Adrenal gland (tissue), 12 donors: ENCODE data around the gene CHRNA7. TPM values are rescaled to one million over a fixed set of nuclear protein-coding genes. Genes with fewer than 3 reads are reported as not detected.
"Not testable (repeated sequence)": the region's sequence is repeated elsewhere in the genome, so short reads cannot be mapped to it uniquely, and the experiment has no call there.

Experiments used
- DNase-seq, 7 donors: peaks; one replicate each; pipeline ENCODE4 v3.0.0-alpha.2; 2019 to 2020
- H3K27ac ChIP-seq, 5 donors: fragments of 200-600 bp; sonication (generic) in 4 of 5; 1 replicate in 3 of 5; 2 replicates in 2 of 5; pipeline versions ENCODE4 v1.5.1 to v1.8.0; 2016 to 2020; ENCODE audit warnings: mild to moderate bottlenecking in 1 of 5
- H3K27me3 ChIP-seq: fragments of 200-600 bp; 2 replicates; pipeline ENCODE4 v1.8.0; 2021
- H3K36me3 ChIP-seq, 2 donors: fragments of 200-600 bp; replicated peaks in 1 of 2; 1 replicate in 1 of 2; 2 replicates in 1 of 2; pipeline versions ENCODE4 v1.5.1 to v1.8.0; 2018 to 2022
- H3K4me1 ChIP-seq, 2 donors: fragments of 200-600 bp; replicated peaks in 1 of 2; 1 replicate in 1 of 2; 2 replicates in 1 of 2; pipeline versions ENCODE4 v1.5.1 to v1.8.0; 2018 to 2021
- H3K4me3 ChIP-seq, 4 donors: fragments of 200-600 bp; sonication (generic) in 3 of 4; one replicate each; pipeline ENCODE4 v1.5.1; 2016 to 2018
- H3K9me3 ChIP-seq, 3 donors: fragments of 200-600 bp; sonication (generic) in 1 of 3; replicated peaks in 1 of 3; 1 replicate in 2 of 3; 2 replicates in 1 of 3; pipeline versions ENCODE4 v1.5.1 to v1.8.0; 2016 to 2021
- CTCF ChIP-seq, 6 experiments: fragments of 450-650 bp in 4 of 6; fragments of 200-600 bp in 2 of 6; sonication (generic) in 1 of 6; IDR thresholded peaks; 1 replicate in 5 of 6; 2 replicates in 1 of 6; pipeline versions ENCODE4 v1.5.1 to v1.8.0; 2016 to 2021; ENCODE audit warnings: antibody characterized with exemption in 6 of 6, mild to moderate bottlenecking in 2 of 6, moderate library complexity in 1 of 6
- POLR2A ChIP-seq, 2 donors: fragments of 450-650 bp; IDR thresholded peaks; one replicate each; pipeline ENCODE4 v1.6.1; 2017; ENCODE audit warnings: antibody characterized with exemption in 2 of 2, mild to moderate bottlenecking in 2 of 2, moderate library complexity in 1 of 2
- WGBS, 4 donors: extraction: QIAGEN DNeasy Blood & Tissue Kit in 2 of 4; methylation state at CpG; one replicate each; pipeline versions ENCODE4 v1.1.5 to v1.1.7; 2013 to 2017; 5-methylcytosine and 5-hydroxymethylcytosine counted together
- intact Hi-C, 2 donors: fragments of 100-400 bp; cut with DNase I; formaldehyde crosslinking; loops; one replicate each; pipeline versions ENCODE4 v1.14.1 to v1.15.0; 2022 to 2023
- polyA plus RNA-seq, 3 donors: library from polyadenylated mRNA; stranded (reverse); fragments of 200-250 nt in 2 of 3; fragments of 350-450 nt in 1 of 3; fragmentation: Illumina TruSeq in 1 of 3; extraction: RNeasy Lipid Tissue Mini Kit (QIAGEN cat#74804) in 1 of 3; gene quantifications; one replicate each; pipeline ENCODE4 v1.2.3, GENCODE V29; 2013 to 2014
- total RNA-seq, 9 donors: library from RNA; depleted of rRNA in 4 of 9; stranded (reverse); fragments of >200 nt in 4 of 9; fragments of 120-200 nt in 1 of 9; fragmentation: NEBNext Ultra II Directional in 1 of 9; extraction: Animal tissue kit (Norgen Biotek cat#: 25700) in 1 of 9; gene quantifications; one replicate each; pipeline versions ENCODE4 v1.1.0 to v1.2.4, GENCODE V29; 2013 to 2023
- donor health status: healthy with polysubstance abuse.
- donor health status: Bipolar disorder and iron deficiency.
- donor health status: DM: yes; HTN: yes; CAD: no.
- donor health status: DM: no; HTN: no; CAD: no.
- donor health status: DM: no; HTN: no; CAD: no.
- donor health status: DM: yes; HTN: yes; CAD: no.

Gene CHRNA7
- total and polyA plus RNA-seq, 12 donors, result 0.06 to 89.6 (median 4.1) TPM

- Histone ChIP-seq H3K27ac (no peak overlapping the region), H3K4me3 (no peak overlapping the region), H3K27me3 (no peaks in the 10 kb centered on the region), H3K36me3 (no peaks in the 10 kb centered on the region), H3K4me1 (no peaks in the 10 kb centered on the region), H3K9me3 (no peaks in the 10 kb centered on the region)
- 50 to 83% (median 70%) methylated on average over 1 of the region's 1 CpG for WGBS, 4 donors
- DNase-seq, result no peak
- TF ChIP-seq POLR2A (IDR thresholded peaks at IDR 0.05) (no peak), CTCF (IDR thresholded peaks at IDR 0.05) (no peak)
- intact Hi-C loops, result no loop called here
These were observed 122.3 kb downstream of the CHRNA7 start for GRCh38 chr15:32152574-32152973.

- H3K27me3 ChIP-seq, H3K4me3 ChIP-seq, DNase-seq, H3K27ac ChIP-seq, H3K4me1 ChIP-seq, H3K36me3 ChIP-seq, intact Hi-C loops, H3K9me3 ChIP-seq: not testable (repeated sequence)
- no CpG with 5 or more reads among the region's 18 CpGs for WGBS, 4 donors
These were observed 123.7 kb downstream of the CHRNA7 start for GRCh38 chr15:32153868-32154623.

- intact Hi-C loops, H3K4me1 ChIP-seq, DNase-seq, H3K27ac ChIP-seq, H3K36me3 ChIP-seq, H3K4me3 ChIP-seq, H3K9me3 ChIP-seq, H3K27me3 ChIP-seq: not testable (repeated sequence)
- WGBS, 4 donors, result no CpG with 5 or more reads among the region's 2 CpGs
These were observed 131.8 kb downstream of the CHRNA7 start for GRCh38 chr15:32162143-32162542.

GRCh38 chr15:32164065-32164464, 133.8 kb downstream of the CHRNA7 start:
- intact Hi-C loops, H3K27ac ChIP-seq, H3K27me3 ChIP-seq, H3K9me3 ChIP-seq, H3K4me3 ChIP-seq, H3K36me3 ChIP-seq, H3K4me1 ChIP-seq, DNase-seq: not testable (repeated sequence)
- WGBS, 4 donors, result 71 to 100% methylated on average over 1 of the region's 7 CpGs; no CpG with 5 or more reads in 2 of the 4 donors

- H3K4me3 ChIP-seq, H3K27ac ChIP-seq: not testable (repeated sequence)
- WGBS, 4 donors, result no CpG with 5 or more reads among the region's 1 CpG
These were observed 134.4 kb downstream of the CHRNA7 start for GRCh38 chr15:32164747-32165146.

GRCh38 chr15:32165775-32166174, 135.5 kb downstream of the CHRNA7 start:
- H3K4me3 ChIP-seq, H3K27ac ChIP-seq, DNase-seq, intact Hi-C loops, H3K9me3 ChIP-seq, H3K27me3 ChIP-seq, H3K4me1 ChIP-seq, H3K36me3 ChIP-seq: not testable (repeated sequence)
- 61 to 92% (median 69%) methylated on average over 1 to 2 of the region's 5 CpGs for WGBS, 4 donors

More at GRCh38 chr15:32164747-32165146, 134.4 kb downstream of the CHRNA7 start:
- DNase-seq, intact Hi-C loops, H3K4me1 ChIP-seq, H3K27me3 ChIP-seq, H3K9me3 ChIP-seq, H3K36me3 ChIP-seq: not testable (repeated sequence)

- 84 to 92% (median 89%) methylated on average over 3 to 4 of the region's 4 CpGs for WGBS, 4 donors
- H3K4me3 ChIP-seq, DNase-seq, H3K27ac ChIP-seq, H3K4me1 ChIP-seq, H3K27me3 ChIP-seq, H3K36me3 ChIP-seq, intact Hi-C loops, H3K9me3 ChIP-seq: not testable (repeated sequence)
These were observed 136.0 kb downstream of the CHRNA7 start for GRCh38 chr15:32166270-32166669.

GRCh38 chr15:32167913-32168312, 137.6 kb downstream of the CHRNA7 start:
- DNase-seq, H3K27me3 ChIP-seq, H3K4me1 ChIP-seq, intact Hi-C loops, H3K27ac ChIP-seq, H3K4me3 ChIP-seq, H3K9me3 ChIP-seq, H3K36me3 ChIP-seq: not testable (repeated sequence)
- WGBS, 4 donors, result 96 to 99% methylated on average over 12 to 18 of the region's 35 CpGs; no CpG with 5 or more reads in 2 of the 4 donors

- H3K9me3 ChIP-seq, H3K27ac ChIP-seq, H3K27me3 ChIP-seq, H3K36me3 ChIP-seq, H3K4me1 ChIP-seq, intact Hi-C loops, H3K4me3 ChIP-seq, DNase-seq: not testable (repeated sequence)
- WGBS, 4 donors, result no CpG with 5 or more reads among the region's 5 CpGs
These were observed 150.3 kb downstream of the CHRNA7 start for GRCh38 chr15:32180579-32180978.

- H3K36me3 ChIP-seq, H3K4me3 ChIP-seq, intact Hi-C loops, DNase-seq, H3K27me3 ChIP-seq, H3K9me3 ChIP-seq, H3K4me1 ChIP-seq, H3K27ac ChIP-seq: not testable (repeated sequence)
- WGBS, 4 donors, result no CpG with 5 or more reads among the region's 4 CpGs
These were observed 163.5 kb downstream of the CHRNA7 start for GRCh38 chr15:32193780-32194179.
